HepG2 (cell line): Measurements from ENCODE around the gene PIK3C2B. TPM values are rescaled to one million over a fixed set of nuclear protein-coding genes. Genes with fewer than 3 reads are reported as not detected.
A peak's percentile ranks its signal among the peaks of the same experiment; 100 is the strongest.

Experiments
- ATAC-seq: fragments of 200-7000 bp; cut with Tn5 transposase; 3 replicates; pipeline ENCODE4 v1.9.1; 2020; ENCODE audit warnings: mild to moderate bottlenecking, moderate library complexity
- BruUV-seq: library from RNA; stranded (reverse); fragments of 400-500 nt; replicated peaks from 2 replicates; lab custom pipeline; 2021; lab: Mats Ljungman, UMichigan
- CTCF ChIA-PET: fragments of 300-600 bp; formaldehyde crosslinking; extraction: SDS; loops from one replicate; lab custom pipeline; 2021; ENCODE audit warnings: low total read pairs, inconsistent platforms, low intra/inter-chr PET ratio; lab: Yijun Ruan, JAX
- POLR2A ChIA-PET: fragments of 350-600 bp; sonication (Branson Sonifier 250); formaldehyde crosslinking; loops from one replicate; lab custom pipeline; 2020; ENCODE audit warnings: antibody characterized with exemption, inconsistent platforms; lab: Yijun Ruan, JAX
- DNase-seq: peaks from one replicate; pipeline ENCODE4 v3.0.0-alpha.2; 2015; ENCODE audit warnings: low spot score
- FAIRE-seq: peaks from 3 replicates; lab custom pipeline; 2011; peaks lifted over from hg19 to GRCh38; lab: Jason Lieb, UNC
- H2AFZ ChIP-seq: one replicate; pipeline ENCODE4 v1.6.1; 2011; ENCODE audit warnings: low read length, inconsistent platforms
- H3K27ac ChIP-seq: fragments of 300-600 bp; 3 replicates; pipeline ENCODE4 v1.8.0; 2011; ENCODE audit warnings: mixed run types, mild to moderate bottlenecking, mixed read lengths, low read length, inconsistent platforms; ENCODE audit not compliant: insufficient read depth; ENCODE audit errors: extremely low read length
- H3K27me3 ChIP-seq, 2 experiments: fragments of 200-600 bp in 1 of 2; 2 replicates in 1 of 2; 3 replicates in 1 of 2; pipeline versions ENCODE4 v1.6.0 to v1.8.0; 2011; ENCODE audit warnings: low read length in 2 of 2, mild to moderate bottlenecking in 2 of 2, moderate library complexity in 2 of 2, inconsistent platforms in 1 of 2; ENCODE audit not compliant: insufficient read depth in 2 of 2, control insufficient read depth in 1 of 2
- H3K36me3 ChIP-seq, 2 experiments: fragments of 200-600 bp in 1 of 2; replicated peaks in 1 of 2; 2 replicates in 1 of 2; 3 replicates in 1 of 2; pipeline versions ENCODE4 v1.5.1 to v1.8.0; 2011; ENCODE audit warnings: low read length in 2 of 2, inconsistent platforms in 1 of 2; ENCODE audit not compliant: insufficient read depth in 2 of 2, control insufficient read depth in 1 of 2
- H3K4me1 ChIP-seq: 2 replicates; pipeline ENCODE4 v1.5.1; 2012; ENCODE audit warnings: low read length, inconsistent platforms; ENCODE audit not compliant: insufficient read depth
- H3K4me2 ChIP-seq: 2 replicates; pipeline ENCODE4 v1.6.0; 2011; ENCODE audit warnings: low read depth, low read length, inconsistent platforms
- H3K4me3 ChIP-seq, 3 experiments: fragments of 200-600 bp in 1 of 3; sonication (generic), shearing (Covaris generic) in 1 of 3; replicated peaks in 1 of 3; 2 replicates each; pipeline ENCODE4 v1.5.1; 2011 to 2016; ENCODE audit warnings: low read length in 3 of 3, inconsistent platforms in 2 of 3, low read depth in 2 of 3, mild to moderate bottlenecking in 2 of 3, control low read depth in 1 of 3, mixed read lengths in 1 of 3; ENCODE audit not compliant: insufficient read depth in 1 of 3
- H3K79me2 ChIP-seq: one replicate; pipeline ENCODE4 v1.6.1; 2011; ENCODE audit warnings: low read length, inconsistent platforms; ENCODE audit not compliant: insufficient read depth
- H3K9ac ChIP-seq: 2 replicates; pipeline ENCODE4 v1.6.0; 2011; ENCODE audit warnings: mild to moderate bottlenecking, low read depth, low read length, inconsistent platforms; ENCODE audit not compliant: insufficient read depth
- H3K9me3 ChIP-seq: 2 replicates; pipeline ENCODE4 v1.5.1; 2012; ENCODE audit warnings: mild to moderate bottlenecking, low read length
- H4K20me1 ChIP-seq: 2 replicates; pipeline ENCODE4 v1.6.0; 2011; ENCODE audit warnings: inconsistent platforms, mild to moderate bottlenecking, low read length, moderate library complexity; ENCODE audit not compliant: insufficient read depth
- CAMTA2 ChIP-seq: sonication (generic); formaldehyde crosslinking; IDR thresholded peaks from 2 replicates; pipeline ENCODE4 v1.4.0; 2020; ENCODE audit warnings: mild to moderate bottlenecking, missing genetic modification reagents, borderline replicate concordance
- CTCF ChIP-seq: sonication (generic); formaldehyde crosslinking; IDR thresholded peaks from 2 replicates; pipeline ENCODE4 v1.5.0; 2020; ENCODE audit warnings: mild to moderate bottlenecking, missing genetic modification reagents, moderate library complexity
- ZNF343 ChIP-seq: sonication (generic); formaldehyde crosslinking; IDR thresholded peaks from 2 replicates; pipeline ENCODE4 v1.4.0; 2020; ENCODE audit warnings: mild to moderate bottlenecking, missing genetic modification reagents
- ZNF572 ChIP-seq: sonication (generic); formaldehyde crosslinking; IDR thresholded peaks from 2 replicates; pipeline ENCODE4 v1.5.1; 2020; ENCODE audit warnings: mild to moderate bottlenecking, missing genetic modification reagents
- ZNF687 ChIP-seq: sonication (generic); formaldehyde crosslinking; IDR thresholded peaks from 2 replicates; pipeline ENCODE4 v1.5.1; 2020; ENCODE audit warnings: mild to moderate bottlenecking, missing genetic modification reagents, moderate library complexity
- WGBS: methylation state at CpG from one replicate; pipeline ENCODE4 v1.1.6; 2017; ENCODE audit warnings: low lambda C conversion rate; 5-methylcytosine and 5-hydroxymethylcytosine counted together
- in situ Hi-C: cut with HindIII; loops from 2 replicates; pipeline ENCODE4 v1.10.0; 2017; ENCODE audit warnings: low pct_unique_long_range_greater_than_20kb; ENCODE audit not compliant: extremely low pct_ligation_motif_present
- intact Hi-C: fragments of 100-400 bp; cut with micrococcal nuclease; formaldehyde crosslinking; loops from one replicate; pipeline ENCODE4 v1.10.0; 2022; ENCODE audit not compliant: unreplicated experiment
- polyA plus RNA-seq, 8 experiments: library from polyadenylated mRNA; depleted of rRNA in 3 of 8; stranded (reverse) in 7 of 8; unstranded in 1 of 8; fragments of >200 nt; fragmentation: Illumina TruSeq in 4 of 8; extraction: Trizol in 4 of 8; gene quantifications; 2 replicates each; pipeline versions ENCODE4 v1.2.1 to v1.2.3, GENCODE V29; 2011 to 2016; ENCODE audit warnings: low read depth in 4 of 8, missing spikeins in 1 of 8, mixed read lengths in 1 of 8; ENCODE audit not compliant: insufficient read depth in 1 of 8
- total RNA-seq, 5 experiments: library from RNA; depleted of rRNA; stranded (reverse); fragments of >200 nt; fragmentation: Illumina TruSeq; extraction: Trizol; gene quantifications; 2 replicates each; pipeline ENCODE4 v1.2.3, GENCODE V29; 2016; ENCODE audit warnings: low read depth in 1 of 5
- TF ChIP-seq, protein P1 (sequence below): sonication (generic); formaldehyde crosslinking; IDR thresholded peaks from 2 replicates; pipeline ENCODE4 v1.4.0; 2020; ENCODE audit warnings: missing genetic modification reagents

Gene PIK3C2B
- total and polyA plus RNA-seq, 2 of the 13 experiments (the other 11 are each of a cell fraction or from before 2014, with no cell fraction given): 3.4 to 4.5 TPM

GRCh38 chr1:204445860-204446412 is 48.7 kb downstream of the PIK3C2B start:
- H4K20me1 ChIP-seq: no peaks in the 10 kb centered on the region
- no peak overlapping the region for H3K27ac ChIP-seq
- intact Hi-C loops: loop anchor here (1.0 to 2.0 kb wide), 3 partner anchors 13 to 57 kb away; partner anchors contain the start of gene PIK3C2B
- BruUV-seq: no TSS peak
- H3K79me2 ChIP-seq: no peaks in the 10 kb centered on the region
- POLR2A ChIA-PET: interaction anchor here (1.4 to 1.7 kb wide), 2 partner anchors 48 to 57 kb away, joined by 6 to 7 read pairs; partner anchors contain the start of gene PIK3C2B
- H3K9me3 ChIP-seq: no peaks in the 10 kb centered on the region
- in situ Hi-C loops: loop anchor here (5.0 kb wide), 1 partner anchor 56 kb away; no protein-coding TSS in a partner anchor
- peak; percentile 62 for ATAC-seq
- H3K36me3 ChIP-seq: peaks cover 3 to 12% of the 10 kb centered on the region in 2 experiments; a peak in 4 of 5 replicates
- H3K9ac ChIP-seq: no peak overlapping the region
- CTCF ChIA-PET: interaction anchor here (1.3 to 3.0 kb wide), 3 partner anchors 15 to 56 kb away, joined by 3 to 78 read pairs (median 10); partner anchors contain the start of gene PIK3C2B
- no peak overlapping the region for H2AFZ ChIP-seq
- no peak for FAIRE-seq
- 55% methylated on average over 9 of the region's 11 CpGs for WGBS
- peaks cover 6% of the 10 kb centered on the region for H3K4me1 ChIP-seq
- peak; percentile 18 for DNase-seq
- H3K4me3 ChIP-seq: no peak overlapping the region
- H3K4me2 ChIP-seq: no peak overlapping the region
- no peaks in the 10 kb centered on the region for H3K27me3 ChIP-seq
- TF ChIP-seq, protein P1, sequence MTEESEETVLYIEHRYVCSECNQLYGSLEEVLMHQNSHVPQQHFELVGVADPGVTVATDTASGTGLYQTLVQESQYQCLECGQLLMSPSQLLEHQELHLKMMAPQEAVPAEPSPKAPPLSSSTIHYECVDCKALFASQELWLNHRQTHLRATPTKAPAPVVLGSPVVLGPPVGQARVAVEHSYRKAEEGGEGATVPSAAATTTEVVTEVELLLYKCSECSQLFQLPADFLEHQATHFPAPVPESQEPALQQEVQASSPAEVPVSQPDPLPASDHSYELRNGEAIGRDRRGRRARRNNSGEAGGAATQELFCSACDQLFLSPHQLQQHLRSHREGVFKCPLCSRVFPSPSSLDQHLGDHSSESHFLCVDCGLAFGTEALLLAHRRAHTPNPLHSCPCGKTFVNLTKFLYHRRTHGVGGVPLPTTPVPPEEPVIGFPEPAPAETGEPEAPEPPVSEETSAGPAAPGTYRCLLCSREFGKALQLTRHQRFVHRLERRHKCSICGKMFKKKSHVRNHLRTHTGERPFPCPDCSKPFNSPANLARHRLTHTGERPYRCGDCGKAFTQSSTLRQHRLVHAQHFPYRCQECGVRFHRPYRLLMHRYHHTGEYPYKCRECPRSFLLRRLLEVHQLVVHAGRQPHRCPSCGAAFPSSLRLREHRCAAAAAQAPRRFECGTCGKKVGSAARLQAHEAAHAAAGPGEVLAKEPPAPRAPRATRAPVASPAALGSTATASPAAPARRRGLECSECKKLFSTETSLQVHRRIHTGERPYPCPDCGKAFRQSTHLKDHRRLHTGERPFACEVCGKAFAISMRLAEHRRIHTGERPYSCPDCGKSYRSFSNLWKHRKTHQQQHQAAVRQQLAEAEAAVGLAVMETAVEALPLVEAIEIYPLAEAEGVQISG (CRISPR knock-in tag): 0 out of 2 replicates have a peak, but pooled peaks have one; percentile 16
- TF ChIP-seq ZNF572: 0 out of 2 replicates have a peak, but pooled peaks have one; percentile 29
- TF ChIP-seq ZNF687 (CRISPR knock-in tag): peak; percentile 25
- TF ChIP-seq ZNF343 (CRISPR knock-in tag): 0 out of 2 replicates have a peak, but pooled peaks have one; percentile 45
- no peak for TF ChIP-seq CAMTA2
- TF ChIP-seq CTCF (CRISPR knock-in tag): peak; percentile 68
